Measurements from ENCODE around the gene RAD51B.

DNA sequence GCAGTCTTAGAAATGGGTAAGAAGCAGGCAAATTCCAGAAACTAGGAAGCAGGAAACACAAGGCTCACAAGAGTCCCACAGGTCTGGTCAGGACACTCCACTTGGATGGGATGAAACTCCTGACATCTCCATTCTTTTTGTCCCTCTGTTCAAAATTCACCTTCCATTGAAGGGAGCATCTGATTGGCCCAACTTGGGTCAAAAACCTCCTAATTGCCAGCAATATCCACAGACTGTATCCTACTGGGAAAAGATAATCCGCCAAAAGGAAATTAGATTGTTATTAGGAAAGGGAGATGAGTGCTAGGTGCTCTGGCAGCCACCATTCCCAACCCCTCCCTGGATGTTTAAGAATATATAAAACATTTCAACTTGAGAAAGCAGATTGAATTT, 716.4 kb downstream of the RAD51B start:
- no peak for TF ChIP-seq CTCF (IDR thresholded peaks at IDR 0.05)
- TF ChIP-seq POLR2AphosphoS5 (IDR thresholded peaks at IDR 0.05; ENCODE audit: low read depth, low read length): no peak
- TF ChIP-seq, protein P1, sequence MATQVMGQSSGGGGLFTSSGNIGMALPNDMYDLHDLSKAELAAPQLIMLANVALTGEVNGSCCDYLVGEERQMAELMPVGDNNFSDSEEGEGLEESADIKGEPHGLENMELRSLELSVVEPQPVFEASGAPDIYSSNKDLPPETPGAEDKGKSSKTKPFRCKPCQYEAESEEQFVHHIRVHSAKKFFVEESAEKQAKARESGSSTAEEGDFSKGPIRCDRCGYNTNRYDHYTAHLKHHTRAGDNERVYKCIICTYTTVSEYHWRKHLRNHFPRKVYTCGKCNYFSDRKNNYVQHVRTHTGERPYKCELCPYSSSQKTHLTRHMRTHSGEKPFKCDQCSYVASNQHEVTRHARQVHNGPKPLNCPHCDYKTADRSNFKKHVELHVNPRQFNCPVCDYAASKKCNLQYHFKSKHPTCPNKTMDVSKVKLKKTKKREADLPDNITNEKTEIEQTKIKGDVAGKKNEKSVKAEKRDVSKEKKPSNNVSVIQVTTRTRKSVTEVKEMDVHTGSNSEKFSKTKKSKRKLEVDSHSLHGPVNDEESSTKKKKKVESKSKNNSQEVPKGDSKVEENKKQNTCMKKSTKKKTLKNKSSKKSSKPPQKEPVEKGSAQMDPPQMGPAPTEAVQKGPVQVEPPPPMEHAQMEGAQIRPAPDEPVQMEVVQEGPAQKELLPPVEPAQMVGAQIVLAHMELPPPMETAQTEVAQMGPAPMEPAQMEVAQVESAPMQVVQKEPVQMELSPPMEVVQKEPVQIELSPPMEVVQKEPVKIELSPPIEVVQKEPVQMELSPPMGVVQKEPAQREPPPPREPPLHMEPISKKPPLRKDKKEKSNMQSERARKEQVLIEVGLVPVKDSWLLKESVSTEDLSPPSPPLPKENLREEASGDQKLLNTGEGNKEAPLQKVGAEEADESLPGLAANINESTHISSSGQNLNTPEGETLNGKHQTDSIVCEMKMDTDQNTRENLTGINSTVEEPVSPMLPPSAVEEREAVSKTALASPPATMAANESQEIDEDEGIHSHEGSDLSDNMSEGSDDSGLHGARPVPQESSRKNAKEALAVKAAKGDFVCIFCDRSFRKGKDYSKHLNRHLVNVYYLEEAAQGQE (IDR thresholded peaks at IDR 0.05; ENCODE audit: insufficient read depth in 1 of 2, low read depth in 2 of 2, low read length in 1 of 2): no peak
